SK-N-MC (cell line): ENCODE results near the gene PTPRN2.

Experiments
- EZH2 ChIP-seq: fragments of 200-600 bp; sonication (generic); IDR thresholded peaks from one replicate; pipeline ENCODE4 v1.6.1; 2017; ENCODE audit warnings: antibody characterized with exemption
- POLR2AphosphoS5 ChIP-seq: IDR thresholded peaks from 2 replicates; pipeline ENCODE4 v1.6.1; 2012; ENCODE audit warnings: mild to moderate bottlenecking, low read depth, low read length, borderline replicate concordance

DNA sequence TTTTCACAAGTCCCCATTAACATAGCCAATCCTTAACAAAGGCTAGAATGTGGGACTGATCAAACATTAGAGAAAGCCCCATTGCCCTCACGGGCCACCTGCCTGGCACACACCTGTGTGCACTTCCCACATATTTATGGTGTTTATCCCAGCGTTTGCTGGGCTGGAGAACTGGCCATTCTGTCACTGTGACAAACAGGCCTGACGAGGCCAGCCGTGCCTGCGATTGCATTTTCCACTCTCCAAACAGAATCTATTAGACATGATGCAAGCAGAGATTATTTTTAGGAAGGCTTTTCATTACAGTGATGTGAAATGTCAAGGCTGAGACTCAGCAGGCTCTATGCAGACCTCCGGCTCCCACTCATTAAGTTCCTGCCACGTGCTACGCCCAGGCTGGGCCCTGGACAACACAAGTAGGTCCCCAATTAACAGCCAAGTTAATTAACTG, 20.4 kb downstream of the PTPRN2 start:
- no peak for TF ChIP-seq POLR2AphosphoS5
- no peak for TF ChIP-seq EZH2
